Fibroblast of skin of abdomen (primary cell): ENCODE data around the gene ZG16B.
A peak's percentile ranks its signal among the peaks of the same experiment; 100 is the strongest.

Source experiments
- DNase-seq: peaks from one replicate; pipeline ENCODE4 v3.0.0-alpha.2; 2013

Gene ZG16B

GRCh38 chr16:2846511-2847310 is 16.6 kb downstream of the ZG16B start:
- peak; percentile 52 for DNase-seq

GRCh38 chr16:2848933-2849725 is 19.0 kb downstream of the ZG16B start:
- DNase-seq = no peak

DNA sequence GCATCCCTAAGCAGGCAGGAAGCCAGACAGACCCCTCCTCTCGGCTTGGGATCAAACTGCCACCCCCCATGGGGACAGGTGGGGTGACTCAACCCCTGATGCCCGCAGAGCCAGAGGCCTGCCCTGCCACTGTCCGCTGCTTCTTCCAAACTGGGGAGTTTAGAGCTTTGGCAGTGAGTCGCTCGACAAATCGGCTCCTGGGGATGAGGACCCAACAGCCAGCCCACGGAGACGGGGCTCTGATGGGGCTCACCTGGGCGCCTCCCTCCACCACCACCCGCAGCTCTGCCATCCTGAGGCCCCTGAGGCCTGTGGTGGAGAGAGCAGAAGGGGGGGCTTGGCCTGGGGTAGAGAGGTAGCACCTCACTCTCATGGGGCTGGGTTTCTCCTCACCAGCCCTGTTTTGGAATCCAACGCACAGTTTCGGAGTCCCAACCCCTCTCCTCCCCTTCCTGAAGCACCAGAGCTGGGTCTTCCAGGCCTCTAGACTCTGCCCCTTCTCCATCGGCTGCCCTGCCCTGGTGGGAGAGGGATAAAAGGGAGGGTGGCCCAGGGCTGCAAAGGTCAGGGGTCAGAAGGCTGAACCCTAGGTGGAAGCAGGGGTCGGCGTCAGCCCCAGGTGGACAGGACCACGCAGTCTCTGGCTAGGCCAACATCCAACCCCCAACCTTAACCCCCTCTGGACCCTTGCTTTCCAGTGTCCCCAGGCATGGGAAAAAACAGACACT is 22.1 kb downstream of the ZG16B start:
- DNase-seq = no peak

- DNase-seq = no peak
Measured at GRCh38 chr16:2852731-2853507, 22.8 kb downstream of the ZG16B start.

DNA sequence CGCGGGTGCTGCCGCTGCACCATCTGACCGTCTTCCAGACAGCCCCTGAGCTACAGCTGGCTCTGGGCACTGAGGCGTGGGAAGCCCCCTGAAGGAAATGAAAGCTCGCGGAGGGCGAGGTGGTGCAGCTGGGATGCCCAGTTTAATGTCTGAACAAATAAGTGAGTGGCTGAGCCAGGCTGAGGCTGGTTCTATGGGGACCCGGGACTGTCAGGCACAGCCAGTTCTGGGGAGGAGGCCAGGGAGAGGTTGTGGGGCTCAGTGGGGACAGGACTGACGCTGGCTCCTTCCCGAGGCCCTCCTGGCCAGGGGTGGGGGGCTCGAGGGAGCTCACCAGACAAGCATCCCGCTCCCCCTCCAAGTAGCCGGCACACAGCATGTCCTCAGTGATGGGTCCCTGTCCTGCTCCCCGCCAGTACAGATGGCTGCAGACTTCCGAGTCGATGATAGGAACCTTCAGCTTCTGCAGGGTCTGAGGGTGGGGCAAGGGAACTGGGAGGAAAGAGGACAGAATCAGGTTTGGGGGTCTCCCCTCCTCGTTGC is 23.5 kb downstream of the ZG16B start:
- no peak for DNase-seq

GRCh38 chr16:2854700-2855309 is 24.7 kb downstream of the ZG16B start:
- DNase-seq = no peak

- DNase-seq = no peak
Measured at GRCh38 chr16:2855536-2855935, 25.4 kb downstream of the ZG16B start.

DNA sequence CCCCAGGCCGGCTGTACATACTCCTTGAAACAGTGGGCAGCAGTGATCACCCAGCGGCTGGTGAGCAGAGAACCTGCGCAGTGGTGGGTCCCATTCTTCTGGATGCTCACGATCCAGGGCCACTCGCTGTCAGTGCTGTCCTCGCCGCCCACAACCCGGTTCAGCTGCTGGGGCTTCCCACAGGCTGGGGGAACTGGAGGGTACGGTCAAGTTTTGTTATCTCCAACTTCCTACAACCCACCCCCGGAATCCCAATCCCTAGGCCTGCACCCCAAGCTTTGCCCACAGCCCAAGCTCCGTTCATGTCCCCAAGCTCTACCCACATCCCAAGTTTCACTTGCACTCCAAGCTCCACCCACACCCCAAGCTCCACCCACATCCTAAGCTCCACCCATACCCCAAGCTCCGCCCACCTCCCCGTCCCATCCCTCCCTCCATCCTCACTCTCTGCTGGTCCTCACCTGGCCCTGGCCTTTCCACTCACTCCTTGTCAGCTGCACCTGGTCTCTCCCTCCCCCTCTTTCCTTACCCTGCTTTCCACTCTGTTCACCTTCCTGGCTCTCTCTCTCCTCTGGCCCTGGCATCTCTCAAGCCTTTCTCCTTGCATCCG is 26.1 kb downstream of the ZG16B start:
- DNase-seq = no peak

GRCh38 chr16:2856686-2857450 is 26.8 kb downstream of the ZG16B start:
- DNase-seq = no peak

DNA sequence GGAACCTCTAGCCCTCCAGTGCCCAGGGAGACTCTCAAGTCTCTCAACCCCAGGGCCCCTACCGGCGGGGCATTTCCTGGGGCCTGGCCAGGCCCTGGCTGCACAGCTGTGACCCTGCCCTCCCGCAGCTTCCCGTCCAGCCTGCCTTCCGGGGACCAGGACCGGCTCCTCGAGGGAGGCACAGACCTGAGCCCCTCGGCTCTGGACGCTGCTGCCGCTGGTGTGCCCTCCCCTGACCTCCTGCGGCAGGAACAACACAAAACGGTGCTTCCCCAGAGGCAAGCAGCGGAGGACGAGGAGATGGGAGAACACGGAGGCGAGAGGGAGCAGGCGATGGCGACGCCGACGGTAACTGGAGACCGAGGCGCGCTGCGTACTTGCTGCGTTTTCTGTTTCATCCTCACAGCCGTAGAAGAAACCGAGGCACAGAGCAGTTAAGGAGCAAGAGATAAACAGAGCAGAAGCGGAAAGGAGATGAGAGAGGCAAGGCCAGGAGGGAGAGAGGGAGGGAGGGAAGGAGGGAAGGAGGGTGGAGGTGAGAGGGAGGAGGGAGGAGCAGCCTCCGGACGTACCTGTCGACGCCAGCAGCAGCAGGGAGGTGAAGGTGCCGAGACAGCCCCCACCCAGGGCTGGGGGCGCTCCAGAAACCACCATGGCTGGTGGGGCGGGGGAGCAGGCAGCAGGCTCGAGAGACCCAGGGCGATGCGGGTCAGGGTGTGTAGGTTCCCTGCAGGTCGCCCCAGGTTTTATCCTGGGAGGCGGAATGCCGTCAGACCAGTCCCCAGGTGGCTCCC is 27.5 kb downstream of the ZG16B start, which contains the start of gene PRSS22:
TSS of gene PRSS22 (minus strand) at position 720 of the 794 bp plus-strand sequence. CDS start at position 654, 66 bp downstream.
- no peak for DNase-seq

DNA sequence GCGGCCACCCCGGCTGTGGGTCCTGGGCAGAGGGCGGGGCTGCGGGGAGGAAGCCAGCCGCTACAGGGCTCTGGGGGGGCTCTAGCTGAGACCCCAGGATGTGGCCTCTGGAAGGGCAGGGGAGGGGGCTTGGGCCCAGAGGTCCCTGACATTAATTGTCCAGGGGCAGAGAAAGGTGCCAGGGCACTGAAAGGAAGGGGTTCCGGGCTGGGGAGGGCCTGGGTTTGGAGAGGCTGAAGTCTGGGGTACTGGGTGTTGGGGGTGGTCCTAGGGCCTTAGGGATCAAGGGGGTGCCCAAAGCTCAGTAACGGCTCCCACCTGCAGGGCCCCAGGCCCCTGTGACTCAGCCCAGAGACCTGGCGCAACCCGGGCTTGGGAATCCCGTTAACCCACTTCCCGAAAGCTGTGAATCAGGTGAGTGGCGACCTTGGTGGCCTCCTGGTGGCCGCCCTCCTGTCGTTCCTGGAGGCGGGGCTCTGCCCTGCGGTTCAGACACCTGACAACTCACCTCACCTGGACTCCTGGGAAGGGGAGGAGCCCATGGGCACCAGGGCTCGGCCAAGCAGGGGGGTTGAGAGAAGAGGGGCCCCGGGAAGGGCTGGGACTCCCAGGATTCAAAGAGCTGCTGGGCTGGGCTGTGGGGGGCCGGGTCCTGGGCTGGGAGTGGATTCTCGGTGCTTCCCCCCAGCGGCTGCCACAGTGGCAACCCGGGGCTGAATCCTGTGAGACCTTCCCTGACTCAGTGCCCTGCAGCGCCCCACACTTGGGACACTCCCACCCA is 28.3 kb downstream of the ZG16B start:
- no peak for DNase-seq

DNA sequence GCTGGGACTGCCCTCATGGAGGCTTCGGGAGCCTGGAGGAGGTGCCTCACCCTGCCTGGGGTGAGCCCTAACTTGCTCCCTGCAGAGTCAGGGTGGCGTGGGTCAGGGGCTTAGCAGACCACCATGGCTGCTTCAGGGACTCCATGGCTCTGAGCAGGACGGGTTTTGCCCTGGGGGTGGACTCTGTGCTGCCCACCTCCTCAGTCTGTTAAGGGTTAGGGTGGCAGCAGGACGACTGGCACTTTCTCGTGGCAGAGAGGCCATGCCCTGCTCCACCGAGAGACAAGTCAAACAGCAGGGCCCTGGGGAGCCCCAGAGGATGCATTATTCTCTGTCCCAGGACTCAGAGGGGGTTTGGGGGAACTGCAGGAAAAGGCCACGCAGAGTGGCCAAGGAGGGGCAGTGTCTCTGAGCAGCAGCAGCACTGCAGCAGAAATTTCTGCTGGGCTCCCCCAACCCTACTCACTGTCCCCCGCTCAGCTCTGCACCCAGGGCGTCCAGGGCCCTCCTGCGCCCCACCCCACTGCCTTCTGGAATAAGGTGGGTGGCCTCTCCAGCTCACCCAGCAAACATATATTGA is 29.7 kb downstream of the ZG16B start:
- DNase-seq = no peak

DNA sequence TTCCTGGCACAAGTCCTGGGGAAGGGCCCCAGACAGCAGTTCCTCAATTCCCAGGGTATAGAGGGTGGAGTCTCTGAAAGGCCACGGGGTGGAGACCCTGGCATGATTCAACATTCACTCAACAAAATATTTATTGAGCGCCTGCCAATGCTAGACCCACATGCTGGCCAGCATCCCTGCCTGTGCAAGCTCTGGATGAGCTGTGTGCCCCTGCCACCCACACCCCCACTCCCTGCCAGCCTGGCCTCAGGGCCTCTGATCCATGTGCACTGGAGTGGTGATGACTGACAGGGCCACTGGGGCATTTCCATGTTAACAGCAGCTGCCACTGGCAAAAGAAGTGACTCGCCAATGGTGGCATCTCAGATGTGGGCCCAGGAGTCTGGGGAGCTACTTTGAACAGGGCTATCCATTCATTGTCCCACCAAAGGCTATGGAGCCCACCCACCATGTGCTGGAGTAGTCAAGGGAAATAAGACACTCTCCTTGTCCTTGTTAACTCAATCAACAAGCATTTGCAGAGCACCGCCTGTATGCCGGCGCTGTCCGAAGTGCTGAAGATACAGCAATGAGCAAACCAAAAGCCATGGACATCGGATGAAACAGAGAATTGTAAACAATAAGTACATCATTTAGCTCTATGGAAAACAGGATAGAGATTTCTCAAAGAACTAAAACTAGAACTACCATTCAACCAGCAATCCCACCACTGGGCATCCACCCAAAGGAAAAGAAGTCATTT is 30.9 kb downstream of the ZG16B start:
- no peak for DNase-seq

GRCh38 chr16:2865651-2866050 is 35.5 kb downstream of the ZG16B start:
- DNase-seq = no peak

- DNase-seq = no peak
Measured at GRCh38 chr16:2866431-2866830, 36.3 kb downstream of the ZG16B start.

DNA sequence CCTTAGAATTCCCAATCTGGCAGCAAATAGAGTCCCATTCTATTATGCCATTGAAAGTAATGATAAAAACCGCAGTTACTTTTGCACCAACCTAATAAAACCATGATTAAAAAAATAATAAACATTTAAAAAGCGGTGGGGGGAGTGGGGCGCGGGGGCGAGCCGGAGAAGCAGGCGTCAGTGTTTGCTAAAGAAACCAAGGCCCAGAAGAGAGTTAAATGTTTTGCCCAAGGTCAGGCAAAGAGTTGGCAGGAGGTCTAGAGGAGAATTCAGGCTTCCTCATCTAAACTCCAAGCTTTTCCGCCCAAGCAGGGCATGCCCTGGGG is 37.5 kb downstream of the ZG16B start:
- DNase-seq = no peak

DNA sequence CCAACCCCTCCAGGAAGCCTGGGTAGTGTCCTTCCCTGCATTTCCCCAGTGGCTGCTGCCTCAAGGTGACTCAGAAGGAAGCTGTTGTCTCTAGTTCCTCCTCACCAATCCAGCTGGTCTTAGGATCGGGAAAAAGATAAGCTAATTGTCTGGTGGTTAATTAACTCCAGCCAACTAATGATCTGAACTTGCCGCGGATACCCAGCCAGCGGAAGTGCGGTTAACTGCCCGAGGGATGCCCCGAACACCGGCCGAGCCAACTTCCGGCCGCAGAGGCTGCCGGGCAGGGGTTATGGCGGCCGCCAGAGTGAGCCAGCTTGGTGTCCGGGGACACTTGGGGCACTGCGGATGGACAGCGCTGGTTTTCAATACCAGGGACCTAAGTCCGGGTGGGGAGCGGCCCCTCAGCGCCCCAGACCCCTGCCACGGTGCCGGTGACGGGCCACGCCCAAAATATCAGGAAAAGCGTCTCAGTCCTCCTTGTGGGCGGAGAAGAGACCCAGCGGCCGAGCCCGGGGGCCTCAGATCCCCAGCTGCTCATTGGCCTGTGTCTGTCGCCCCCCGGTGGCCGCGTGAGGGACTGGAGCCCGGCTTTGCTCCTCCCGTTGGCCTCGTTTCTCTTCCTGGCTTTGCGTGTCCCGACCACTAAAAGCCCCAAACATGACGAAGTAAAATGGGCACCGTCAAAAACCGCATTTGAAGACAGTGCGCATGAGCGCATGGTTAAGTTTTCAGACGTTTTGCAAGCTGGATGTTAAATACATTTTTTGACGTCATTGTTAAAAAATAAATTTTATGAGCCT is 38.1 kb downstream of the ZG16B start:
- DNase-seq = peak; percentile 92
